Nephron progenitor cell (in vitro differentiated cells): ENCODE measurements around the gene TTPAL.
A peak's percentile ranks its signal among the peaks of the same experiment; 100 is the strongest.

Experiments
- DNase-seq: peaks from one replicate; pipeline ENCODE4 v3.0.0; 2021
- H3K27ac Mint-ChIP-seq: 2 replicates; pipeline ENCODE4 v1.8.0; 2021; ENCODE audit warnings: mild to moderate bottlenecking, moderate library complexity, mixed read lengths
- H3K27me3 Mint-ChIP-seq: 2 replicates; pipeline ENCODE4 v1.8.0; 2021; ENCODE audit warnings: mild to moderate bottlenecking, low read depth, mixed read lengths; ENCODE audit not compliant: poor library complexity
- H3K36me3 Mint-ChIP-seq: 2 replicates; pipeline ENCODE4 v1.8.0; 2021; ENCODE audit warnings: low read depth, mixed read lengths
- H3K4me1 Mint-ChIP-seq: 2 replicates; pipeline ENCODE4 v1.8.0; 2021; ENCODE audit warnings: mixed read lengths
- H3K4me3 Mint-ChIP-seq: 2 replicates; pipeline ENCODE4 v1.8.0; 2021; ENCODE audit warnings: mild to moderate bottlenecking, moderate library complexity, mixed read lengths
- H3K9me3 Mint-ChIP-seq: 2 replicates; pipeline ENCODE4 v1.8.0; 2021; ENCODE audit warnings: mild to moderate bottlenecking, moderate library complexity, mixed read lengths
- CTCF ChIP-seq: fragments of 200-600 bp; sonication (generic); IDR thresholded peaks from 2 replicates; pipeline ENCODE4 v1.5.0; 2021; ENCODE audit warnings: antibody characterized with exemption

The TTPAL gene

GRCh38 chr20:44485078-44485829 lies 9.6 kb downstream of the TTPAL start:
- no peak for TF ChIP-seq CTCF

GRCh38 chr20:44485830-44486198 lies 10.1 kb downstream of the TTPAL start:
- DNase-seq = no peak
- H3K9me3 Mint-ChIP-seq = no peaks in the 10 kb centered on the region
- no peak overlapping the region for H3K4me3 Mint-ChIP-seq
- no peak for TF ChIP-seq CTCF
- H3K27ac Mint-ChIP-seq = no peak overlapping the region
- H3K27me3 Mint-ChIP-seq = no peaks in the 10 kb centered on the region
- no peaks in the 10 kb centered on the region for H3K4me1 Mint-ChIP-seq
- peaks cover 53% of the 10 kb centered on the region for H3K36me3 Mint-ChIP-seq

More at GRCh38 chr20:44485078-44485829, 9.6 kb downstream of the TTPAL start:
- Mint-ChIP-seq H3K27me3 (no peaks in the 10 kb centered on the region), H3K4me3 (no peak overlapping the region), H3K4me1 (no peaks in the 10 kb centered on the region), H3K9me3 (no peaks in the 10 kb centered on the region), H3K36me3 (peaks cover 55% of the 10 kb centered on the region), H3K27ac (no peak overlapping the region)
- no peak for DNase-seq

- peaks cover 46% of the 10 kb centered on the region for H3K36me3 Mint-ChIP-seq
- H3K4me1 Mint-ChIP-seq = no peaks in the 10 kb centered on the region
- H3K4me3 Mint-ChIP-seq = no peak overlapping the region
- TF ChIP-seq CTCF = no peak
- no peak for DNase-seq
- peak overlapping the region; percentile 19 for H3K27ac Mint-ChIP-seq
- H3K27me3 Mint-ChIP-seq = no peaks in the 10 kb centered on the region
- no peaks in the 10 kb centered on the region for H3K9me3 Mint-ChIP-seq
Observed at GRCh38 chr20:44488551-44488950, 12.9 kb downstream of the TTPAL start.

- TF ChIP-seq CTCF = no peak
- Mint-ChIP-seq H3K27me3 (no peaks in the 10 kb centered on the region), H3K4me3 (no peak overlapping the region), H3K4me1 (no peaks in the 10 kb centered on the region), H3K36me3 (peaks cover 48% of the 10 kb centered on the region), H3K27ac (no peak overlapping the region), H3K9me3 (no peaks in the 10 kb centered on the region)
- no peak for DNase-seq
Observed at GRCh38 chr20:44489223-44489622, 13.5 kb downstream of the TTPAL start.

- DNase-seq = no peak
- no peak overlapping the region for H3K4me3 Mint-ChIP-seq
- H3K9me3 Mint-ChIP-seq = no peaks in the 10 kb centered on the region
- no peaks in the 10 kb centered on the region for H3K27me3 Mint-ChIP-seq
- H3K4me1 Mint-ChIP-seq = no peaks in the 10 kb centered on the region
- H3K27ac Mint-ChIP-seq = no peak overlapping the region
- peaks cover 51% of the 10 kb centered on the region for H3K36me3 Mint-ChIP-seq
- no peak for TF ChIP-seq CTCF
Observed at GRCh38 chr20:44489931-44490330, 14.3 kb downstream of the TTPAL start.
